H1 (cell line): ENCODE results near the gene CYSRT1. TPM values are rescaled to one million over a fixed set of nuclear protein-coding genes. Genes with fewer than 3 reads are reported as not detected.

Experiments
- CTCF ChIA-PET: fragments of 300-600 bp; sonication (Branson Sonifier 250); formaldehyde crosslinking; loops from one replicate; lab custom pipeline; 2021; ENCODE audit not compliant: partially characterized antibody; lab: Charles Lee
- POLR2A ChIA-PET: fragments of 300-600 bp; sonication (Branson Sonifier 250); formaldehyde crosslinking; loops from one replicate; lab custom pipeline; 2021; ENCODE audit warnings: inconsistent platforms; ENCODE audit not compliant: partially characterized antibody; lab: Charles Lee
- DNase-seq, 2 experiments: peaks; one replicate each; pipeline versions ENCODE4 v3.0.0 to v3.0.0-alpha.2; 2010 to 2022; ENCODE audit warnings: low spot score in 2 of 2, low read depth in 1 of 2, mixed read lengths in 1 of 2
- FAIRE-seq: peaks from 2 replicates; lab custom pipeline; 2011; peaks lifted over from hg19 to GRCh38; lab: Jason Lieb, UNC
- H2AFZ ChIP-seq: 2 replicates; pipeline ENCODE4 v1.8.1; 2012; ENCODE audit warnings: low read length, inconsistent platforms
- H2AK5ac ChIP-seq: 2 replicates; pipeline ENCODE4 v1.6.1; 2013; ENCODE audit warnings: low read depth, low read length
- H2BK120ac ChIP-seq: replicated peaks from 2 replicates; pipeline ENCODE3; 2013; ENCODE audit warnings: low read depth, low read length, inconsistent platforms
- H2BK12ac ChIP-seq: 2 replicates; pipeline ENCODE4 v1.6.1; 2013; ENCODE audit warnings: low read depth, low read length
- H2BK15ac ChIP-seq: 2 replicates; pipeline ENCODE4 v1.6.1; 2013; ENCODE audit warnings: low read length
- H2BK20ac ChIP-seq: 2 replicates; pipeline ENCODE4 v1.6.1; 2013; ENCODE audit warnings: low read length
- H2BK5ac ChIP-seq: 2 replicates; pipeline ENCODE4 v1.6.1; 2013; ENCODE audit warnings: low read depth, low read length
- H3K14ac ChIP-seq: 2 replicates; pipeline ENCODE4 v1.6.1; 2013; ENCODE audit warnings: inconsistent platforms; ENCODE audit not compliant: insufficient read length
- H3K18ac ChIP-seq: 2 replicates; pipeline ENCODE4 v1.6.1; 2013; ENCODE audit warnings: low read length; ENCODE audit errors: extremely low read depth
- H3K23ac ChIP-seq: 2 replicates; pipeline ENCODE4 v1.6.1; 2013; ENCODE audit warnings: inconsistent platforms; ENCODE audit not compliant: insufficient read length
- H3K23me2 ChIP-seq: 2 replicates; pipeline ENCODE4 v1.6.1; 2013; ENCODE audit warnings: low read depth, low read length
- H3K27ac ChIP-seq: 2 replicates; pipeline ENCODE4 v1.6.1; 2011; ENCODE audit warnings: low read depth, low read length, inconsistent platforms
- H3K27me3 ChIP-seq, 4 experiments: replicated peaks in 1 of 4; 1 replicate in 1 of 4; 2 replicates in 3 of 4; pipeline versions ENCODE4 v1.6.1 to v1.8.1; 2011 to 2013; ENCODE audit warnings: low read length in 3 of 4, mild to moderate bottlenecking in 3 of 4, inconsistent platforms in 2 of 4, mixed read lengths in 2 of 4, moderate library complexity in 1 of 4; ENCODE audit not compliant: control insufficient read depth in 3 of 4, insufficient read depth in 3 of 4; ENCODE audit errors: extremely low read depth in 1 of 4
- H3K36me3 ChIP-seq, 4 experiments: 2 replicates each; pipeline versions ENCODE4 v1.6.1 to v1.8.1; 2011 to 2013; ENCODE audit warnings: mild to moderate bottlenecking in 4 of 4, low read length in 3 of 4, moderate library complexity in 2 of 4, control low read depth in 1 of 4, inconsistent platforms in 1 of 4; ENCODE audit not compliant: insufficient read depth in 4 of 4, control insufficient read depth in 2 of 4
- H3K4ac ChIP-seq: replicated peaks from 2 replicates; pipeline ENCODE3; 2013; ENCODE audit warnings: low read length, low read depth, mixed read lengths, inconsistent platforms; ENCODE audit not compliant: insufficient read length
- H3K4me1 ChIP-seq, 4 experiments: replicated peaks in 1 of 4; 1 replicate in 1 of 4; 2 replicates in 3 of 4; pipeline versions ENCODE4 v1.6.1 to v1.8.1; 2011 to 2013; ENCODE audit warnings: low read length in 3 of 4, inconsistent platforms in 2 of 4, mixed read lengths in 1 of 4; ENCODE audit not compliant: insufficient read depth in 4 of 4, control insufficient read depth in 3 of 4
- H3K4me2 ChIP-seq, 2 experiments: 2 replicates each; pipeline versions ENCODE4 v1.6.1 to v1.8.1; 2011 to 2013; ENCODE audit warnings: low read depth in 2 of 2, low read length in 2 of 2, control low read depth in 1 of 2, inconsistent platforms in 1 of 2, mild to moderate bottlenecking in 1 of 2; ENCODE audit not compliant: insufficient read depth in 1 of 2
- H3K4me3 ChIP-seq, 4 experiments: fragments of 200-600, 300-600 bp in 1 of 4; sonication (generic), shearing (Covaris generic), sonication (Bioruptor Twin) in 1 of 4; 2 replicates each; pipeline versions ENCODE4 v1.5.1 to v1.8.1; 2011 to 2016; ENCODE audit warnings: low read length in 4 of 4, low read depth in 3 of 4, control low read depth in 2 of 4, inconsistent platforms in 2 of 4, mild to moderate bottlenecking in 2 of 4, mixed read lengths in 1 of 4, moderate library complexity in 1 of 4; ENCODE audit not compliant: insufficient read depth in 2 of 4; ENCODE audit errors: extremely low read depth in 1 of 4
- H3K56ac ChIP-seq: replicated peaks from 2 replicates; pipeline ENCODE3; 2013; ENCODE audit warnings: low read depth, mild to moderate bottlenecking, mixed read lengths, low read length, inconsistent platforms; ENCODE audit not compliant: insufficient read length
- H3K79me1 ChIP-seq: 2 replicates; pipeline ENCODE4 v1.6.1; 2013; ENCODE audit warnings: low read depth, low read length, control low read depth
- H3K79me2 ChIP-seq, 2 experiments: 2 replicates each; pipeline versions ENCODE4 v1.6.1 to v1.8.1; 2012 to 2013; ENCODE audit warnings: low read length in 2 of 2, mild to moderate bottlenecking in 2 of 2, inconsistent platforms in 1 of 2; ENCODE audit not compliant: insufficient read depth in 2 of 2, control insufficient read depth in 1 of 2
- H3K9ac ChIP-seq, 4 experiments: replicated peaks in 1 of 4; 1 replicate in 1 of 4; 2 replicates in 3 of 4; pipeline versions ENCODE4 v1.6.1 to v1.8.1; 2011 to 2013; ENCODE audit warnings: low read depth in 3 of 4, low read length in 3 of 4, control low read depth in 2 of 4, mild to moderate bottlenecking in 2 of 4, moderate library complexity in 2 of 4, inconsistent platforms in 1 of 4; ENCODE audit errors: extremely low read depth in 1 of 4
- H3K9me3 ChIP-seq, 2 experiments: 2 replicates each; pipeline versions ENCODE4 v1.6.1 to v1.8.1; 2012 to 2013; ENCODE audit warnings: mild to moderate bottlenecking in 2 of 2, moderate library complexity in 2 of 2, control low read depth in 1 of 2, inconsistent platforms in 1 of 2, low read depth in 1 of 2, low read length in 1 of 2, mixed read lengths in 1 of 2; ENCODE audit not compliant: insufficient read depth in 2 of 2
- H4K20me1 ChIP-seq, 2 experiments: replicated peaks in 1 of 2; 2 replicates each; pipeline versions ENCODE3 to v1.8.1; 2011 to 2013; ENCODE audit warnings: inconsistent platforms in 2 of 2, low read length in 2 of 2, mild to moderate bottlenecking in 1 of 2; ENCODE audit not compliant: insufficient read depth in 2 of 2, control insufficient read depth in 1 of 2
- H4K5ac ChIP-seq: 2 replicates; pipeline ENCODE4 v1.6.1; 2013; ENCODE audit warnings: low read length, low read depth, mixed read lengths, inconsistent platforms; ENCODE audit not compliant: insufficient read length
- H4K8ac ChIP-seq: 2 replicates; pipeline ENCODE4 v1.8.0; 2013; ENCODE audit warnings: mild to moderate bottlenecking, moderate library complexity, low read length, inconsistent platforms; ENCODE audit not compliant: insufficient read depth; ENCODE audit errors: extremely low read depth
- H4K91ac ChIP-seq: replicated peaks from 2 replicates; pipeline ENCODE3; 2013; ENCODE audit warnings: low read length, mixed read lengths, inconsistent platforms; ENCODE audit not compliant: insufficient read length
- CBX8 ChIP-seq: fragments of 300-800, 300-1000 bp; sonication (generic); IDR thresholded peaks from 2 replicates; pipeline ENCODE4 v1.7.1; 2016; ENCODE audit warnings: low read depth, low read length, borderline replicate concordance
- CREB1 ChIP-seq: IDR thresholded peaks from 2 replicates; pipeline ENCODE4 v1.6.1; 2012; ENCODE audit warnings: inconsistent platforms
- CTCF ChIP-seq, 3 experiments: IDR thresholded peaks; 1 replicate in 2 of 3; 2 replicates in 1 of 3; pipeline versions ENCODE4 v1.5.1 to v1.6.1; 2011; ENCODE audit warnings: low read length in 3 of 3, mild to moderate bottlenecking in 3 of 3, inconsistent platforms in 2 of 3, low read depth in 1 of 3, moderate library complexity in 1 of 3; ENCODE audit not compliant: insufficient read depth in 1 of 3; ENCODE audit errors: control extremely low read depth in 1 of 3
- KDM1A ChIP-seq: fragments of 200-600, 300-600 bp; sonication (generic); IDR thresholded peaks from 2 replicates; pipeline ENCODE4 v1.7.1; 2016; ENCODE audit warnings: mild to moderate bottlenecking, low read length, borderline replicate concordance
- MAX ChIP-seq: IDR thresholded peaks from 2 replicates; pipeline ENCODE4 v1.6.1; 2012; ENCODE audit warnings: inconsistent platforms
- TAF1 ChIP-seq: IDR thresholded peaks from 2 replicates; pipeline ENCODE4 v1.6.1; 2011; ENCODE audit warnings: mild to moderate bottlenecking, low read depth, low read length
- TBP ChIP-seq: IDR thresholded peaks from 2 replicates; pipeline ENCODE4 v1.6.1; 2011; ENCODE audit warnings: low read depth, low read length, improper control_type of control experiment
- WGBS, 2 experiments: shearing (Covaris generic) in 1 of 2; methylation state at CpG; one replicate each; pipeline versions ENCODE4 v1.1.6 to v1.1.7; 2013 to 2015; ENCODE audit warnings: low lambda C conversion rate in 2 of 2, mixed read lengths in 2 of 2, inconsistent platforms in 1 of 2, low coverage in 1 of 2, missing lambda C conversion rate in 1 of 2; ENCODE audit not compliant: insufficient replicate concordance in 2 of 2, insufficient coverage in 1 of 2, insufficient read length in 1 of 2; ENCODE audit errors: extremely low coverage in 1 of 2, missing lambda C conversion rate in 1 of 2; 5-methylcytosine and 5-hydroxymethylcytosine counted together
- polyA plus RNA-seq, 7 experiments: library from polyadenylated mRNA; depleted of rRNA in 3 of 7; stranded (reverse) in 5 of 7; unstranded in 2 of 7; fragments of >200 nt in 5 of 7; fragments of 200-250 nt in 2 of 7; gene quantifications; 1 replicate in 5 of 7; 2 replicates in 1 of 7; 4 replicates in 1 of 7; pipeline versions ENCODE4 v1.2.1 to v1.2.3, GENCODE V29; 2011 to 2013; ENCODE audit warnings: missing spikeins in 2 of 7, mixed read lengths in 2 of 7
- total RNA-seq: library from RNA; stranded (reverse); fragmentation: NEBNext Ultra II Directional; extraction: Animal tissue kit (Norgen Biotek cat#: 25700); gene quantifications from 2 replicates; pipeline ENCODE4 v1.2.1, GENCODE V29; 2021

CYSRT1 gene
- total and polyA plus RNA-seq, 2 of the 8 experiments (the other 6 are each of a cell fraction or from before 2014, with no cell fraction given) = 1.0 to 6.5 TPM

- Histone ChIP-seq H4K5ac (peak within 1 kb of the TSS; percentile 62), H2AK5ac (peak within 1 kb of the TSS; percentile 70; the same call in 1 of the 2 replicates), H4K91ac (peak within 1 kb of the TSS; percentile 91), H2BK120ac (peak within 1 kb of the TSS; percentile 33), H3K4me2 (peak within 1 kb of the TSS in 1 of 2 experiments; percentile 50; a peak in 1 of 4 replicates), H3K14ac (no peak within 1 kb of the TSS), H2BK20ac (0 out of 2 replicates have a peak within 1 kb of the TSS, but pooled peaks have one; percentile 48), H3K23me2 (peaks cover 12% of the 10 kb centered on the region; the same call in 1 of the 2 replicates), H3K36me3 (no peaks in the 10 kb centered on the region), H4K8ac (no peak within 1 kb of the TSS; the same call in 1 of the 2 replicates), H3K9me3 (no peaks in the 10 kb centered on the region), H2AFZ (no peak within 1 kb of the TSS), H2BK15ac (peak within 1 kb of the TSS; percentile 46; the same call in 1 of the 2 replicates), H4K20me1 (no peaks in the 10 kb centered on the region), H2BK12ac (peak within 1 kb of the TSS; percentile 68; the same call in 1 of the 2 replicates), H3K27ac (no peak within 1 kb of the TSS), H3K27me3 (no peaks in the 10 kb centered on the region; a peak in 2 of 7 replicates), H2BK5ac (peak within 1 kb of the TSS; percentile 90), H3K4ac (peak within 1 kb of the TSS; percentile 87), H3K18ac (no peak within 1 kb of the TSS; the same call in none of the 2 replicates), H3K9ac (no peak within 1 kb of the TSS; a peak in 1 of 7 replicates), H3K4me1 (peaks cover 0 to 22% (median 10%) of the 10 kb centered on the region in 4 experiments; a peak in 5 of 7 replicates), H3K56ac (peak within 1 kb of the TSS; percentile 46), H3K4me3 (no peak within 1 kb of the TSS), H3K79me2 (no peaks in the 10 kb centered on the region), H3K79me1 (no peaks in the 10 kb centered on the region), H3K23ac (no peak within 1 kb of the TSS)
- peak; percentile 32 for FAIRE-seq
- 56% methylated on average over 23 of the region's 25 CpGs; no CpG with 5 or more reads in 1 of the 2 experiments for WGBS, 2 experiments
- peak in 1 of 2 experiments; percentile 96 for DNase-seq
- ChIA-PET CTCF (interaction anchor here (0.6 to 20.2 kb wide), 31 partner anchors 11 to 1087 kb away, joined by 3 to 204 read pairs (median 4); partner anchors contain the start of genes ANAPC2, GRIN1, LRRC26 and NPDC1), POLR2A (interaction anchor here (1.1 to 69.9 kb wide), 7 partner anchors 10 to 110 kb away, joined by 3 to 1462 read pairs (median 5); partner anchors contain the start of genes ANAPC2, NDOR1, NELFB and SSNA1)
- TF ChIP-seq CBX8 (no peak), CTCF (IDR thresholded peaks at IDR 0.05; ENCODE audit: control extremely low read depth in 1 of 3, insufficient read depth in 1 of 3, low read depth in 1 of 3, low read length in 3 of 3) (peak in 2 of 3 experiments; percentile 96 to 97; a peak in 3 of 4 replicates), TAF1 (0 out of 2 replicates have a peak, but pooled peaks have one; percentile 37), TBP (peak; percentile 44; the same call in 1 of the 2 replicates), MAX (peak; percentile 44; the same call in 1 of the 2 replicates), KDM1A (peak; percentile 84; the same call in 1 of the 2 replicates), CREB1 (0 out of 2 replicates have a peak, but pooled peaks have one; percentile 34)
These were observed 2.3 kb downstream of the CYSRT1 start, which contains the start of gene RNF224 for GRCh38 chr9:137227054-137227852. TSS of gene RNF224 (plus strand) at chr9:137227502. CDS start at chr9:137228336, 834 bp downstream.
